ENCODE measurements around the gene DUSP3.

The DUSP3 gene

GRCh38 chr17:43728081-43728480 lies 50.7 kb downstream of the DUSP3 start:
- DNase-seq (ENCODE audit: low spot score): no peak

- no peak for DNase-seq (ENCODE audit: low spot score)
These were observed 54.9 kb downstream of the DUSP3 start for GRCh38 chr17:43723697-43724359.

- DNase-seq (ENCODE audit: low spot score): no peak
These were observed 55.7 kb downstream of the DUSP3 start for GRCh38 chr17:43722870-43723665.

GRCh38 chr17:43722269-43722619 lies 56.5 kb downstream of the DUSP3 start:
- no peak for DNase-seq (ENCODE audit: low spot score)

- no peak for DNase-seq (ENCODE audit: low spot score)
These were observed 57.1 kb downstream of the DUSP3 start for GRCh38 chr17:43721537-43722268.

GRCh38 chr17:43720311-43721060 lies 58.3 kb downstream of the DUSP3 start:
- DNase-seq (ENCODE audit: low spot score): peak; percentile 78

GRCh38 chr17:43719578-43719977 lies 59.2 kb downstream of the DUSP3 start:
- DNase-seq (ENCODE audit: low spot score): no peak

GRCh38 chr17:43718544-43718943 lies 60.2 kb downstream of the DUSP3 start:
- no peak for DNase-seq (ENCODE audit: low spot score)

GRCh38 chr17:43717913-43718312 lies 60.9 kb downstream of the DUSP3 start:
- DNase-seq (ENCODE audit: low spot score): no peak
